Stimulated activated CD8-positive, alpha-beta memory T cell treated with anti-CD3 and anti-CD28 coated beads, Interleukin-4, amount 100 ng/mL, for 1 hour (primary cell): ENCODE data around the gene PTPN1.

Experiments used
- DNase-seq, 2 donors: peaks; one replicate each; pipeline ENCODE4 v3.0.0-alpha.2; 2020; ENCODE audit warnings: low read depth in 2 of 2, low spot score in 1 of 2

Gene PTPN1

DNA sequence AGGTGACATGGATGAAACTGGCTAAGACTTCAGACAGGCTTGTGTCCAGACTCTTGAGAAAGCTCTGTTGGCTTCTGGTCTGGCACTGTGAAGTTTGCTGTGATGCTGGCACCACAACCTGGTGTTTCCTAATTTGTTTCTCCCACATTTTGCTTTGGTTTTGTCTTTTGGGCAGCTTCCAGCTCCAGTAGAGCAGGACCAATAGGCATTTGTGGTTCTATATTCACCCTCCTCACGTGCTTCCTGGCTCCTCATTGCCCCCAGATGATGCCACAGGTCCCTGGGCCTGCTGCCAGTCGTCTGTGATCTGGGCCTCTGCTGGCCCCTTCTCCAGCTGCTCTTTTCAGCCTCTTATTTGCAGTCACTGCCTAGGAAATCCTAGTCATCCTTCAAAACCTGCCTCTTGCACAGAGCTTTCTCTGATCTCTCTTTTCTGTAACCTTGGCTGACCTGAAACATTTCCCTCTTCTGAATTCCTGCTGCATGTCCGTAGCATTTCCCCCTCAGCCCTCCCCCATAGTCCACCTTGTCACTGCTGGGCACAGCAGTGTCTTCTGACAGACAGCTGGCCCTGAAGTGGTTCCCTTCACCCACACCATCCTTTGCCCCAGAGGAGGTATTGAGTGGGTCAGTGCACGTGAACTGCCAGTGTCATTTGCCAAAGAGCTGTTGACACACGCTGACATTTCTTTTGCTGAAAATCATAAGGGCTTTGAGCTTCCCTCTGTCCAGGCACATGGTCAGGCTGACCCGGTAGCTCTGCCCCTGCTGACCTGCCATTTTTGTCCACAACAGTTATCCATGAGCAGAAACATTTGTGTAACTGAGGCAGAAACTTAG lies 63.0 kb downstream of the PTPN1 start:
- DNase-seq, result no peak

- DNase-seq, result no peak
These were observed 63.9 kb downstream of the PTPN1 start for GRCh38 chr20:50574108-50574507.

DNA sequence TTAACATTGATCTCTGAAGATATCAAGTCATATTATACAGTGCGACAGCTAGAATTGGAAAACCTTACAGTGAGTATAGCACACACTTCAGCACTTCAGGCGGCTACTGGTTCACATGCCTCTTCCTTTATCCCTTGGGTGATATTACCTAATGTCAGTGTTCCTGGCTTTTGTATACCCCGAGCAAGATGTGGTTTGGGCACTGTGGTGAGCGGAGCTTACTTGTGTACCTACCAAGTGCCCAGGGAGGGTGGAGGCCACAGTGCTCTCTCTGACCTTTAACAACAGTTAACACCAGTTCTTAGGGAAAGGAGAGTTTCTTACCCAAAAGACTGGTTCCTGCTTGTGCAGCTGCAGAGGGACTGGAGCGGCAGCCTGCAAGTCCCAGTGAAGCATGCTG lies 64.4 kb downstream of the PTPN1 start:
- no peak for DNase-seq

- DNase-seq, result peak in 1 of 2 donors; percentile 33
These were observed 65.9 kb downstream of the PTPN1 start for GRCh38 chr20:50575865-50576720.

DNA sequence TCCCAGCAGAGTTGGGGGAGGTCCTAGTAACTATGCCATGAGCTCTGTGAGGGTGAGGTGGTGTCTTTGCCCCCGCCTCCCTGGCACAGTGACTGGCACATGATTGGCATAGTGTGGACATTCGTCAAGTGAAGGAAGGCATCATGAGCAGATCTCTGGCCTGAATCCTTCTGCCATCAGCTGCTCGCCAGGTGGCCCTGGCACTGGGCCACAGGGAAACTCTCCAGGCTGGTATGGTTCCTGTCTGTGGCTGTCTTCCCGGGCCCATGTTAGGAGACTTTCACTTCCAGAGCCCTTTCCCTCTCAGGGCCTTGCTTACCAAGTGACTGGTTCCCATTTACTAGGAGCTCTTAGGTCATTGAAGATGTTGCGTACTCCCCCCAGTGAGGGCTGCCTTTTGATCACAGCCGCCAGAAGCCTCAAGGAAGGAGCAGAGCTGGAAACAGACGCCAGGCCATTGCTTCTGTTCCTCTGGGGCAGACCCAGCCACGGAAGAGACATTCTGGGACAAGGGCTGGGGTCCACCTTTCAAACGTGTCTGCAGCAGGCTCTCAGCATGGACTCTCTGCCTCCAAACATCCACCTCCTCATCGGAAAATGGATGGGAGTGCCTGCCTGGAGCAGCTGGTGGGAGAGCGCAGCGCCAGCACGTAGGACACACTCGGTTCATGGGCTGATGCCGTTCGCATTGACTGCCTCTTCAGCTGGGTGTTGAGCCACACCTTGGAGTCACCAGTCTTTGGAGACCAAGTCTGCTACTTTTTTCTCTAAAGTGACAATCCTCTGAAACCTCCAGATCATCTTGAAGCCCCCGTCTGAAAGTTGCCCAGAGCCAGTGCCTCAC lies 67.2 kb downstream of the PTPN1 start:
- no peak for DNase-seq

- no peak for DNase-seq
These were observed 68.0 kb downstream of the PTPN1 start for GRCh38 chr20:50578061-50578777.

GRCh38 chr20:50578778-50579165 lies 68.6 kb downstream of the PTPN1 start:
- DNase-seq, result no peak

- no peak for DNase-seq
These were observed 69.3 kb downstream of the PTPN1 start for GRCh38 chr20:50579511-50579910.

DNA sequence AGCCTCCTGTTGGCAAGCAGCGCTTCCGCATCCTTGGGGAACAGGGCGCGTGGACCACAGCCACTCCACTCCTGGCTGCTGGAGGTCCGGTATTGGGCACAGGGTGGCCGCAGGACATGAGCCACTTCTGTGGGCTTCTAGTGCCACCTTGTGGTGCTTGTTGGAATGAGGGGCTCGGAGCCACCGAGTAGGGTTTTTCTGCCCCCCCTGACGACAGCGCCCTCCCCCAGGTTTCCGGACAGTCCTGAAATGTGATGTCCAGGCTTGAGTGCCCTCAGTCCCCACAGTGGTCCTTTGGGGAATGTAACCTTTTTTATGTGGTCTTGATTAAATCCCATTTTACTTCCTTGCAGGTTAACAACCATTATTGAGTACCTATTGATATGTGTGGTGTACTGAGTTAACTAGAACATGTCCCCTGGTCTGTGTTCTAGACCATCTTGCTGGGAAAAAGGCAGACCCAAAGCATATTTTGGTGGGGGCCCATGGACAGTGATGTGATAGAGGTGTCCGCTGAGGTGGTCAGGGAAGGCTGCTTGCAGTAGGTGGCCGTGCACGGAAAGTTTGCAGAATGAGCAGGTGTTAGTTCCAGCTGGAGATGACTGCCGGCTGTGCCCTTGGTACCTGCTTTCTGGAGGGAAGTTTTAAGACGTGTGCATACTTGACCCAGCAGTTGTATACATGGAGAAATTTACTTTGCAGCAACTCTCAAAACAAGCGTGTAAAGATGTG lies 70.0 kb downstream of the PTPN1 start:
- DNase-seq, result peak in 1 of 2 donors; percentile 6

DNA sequence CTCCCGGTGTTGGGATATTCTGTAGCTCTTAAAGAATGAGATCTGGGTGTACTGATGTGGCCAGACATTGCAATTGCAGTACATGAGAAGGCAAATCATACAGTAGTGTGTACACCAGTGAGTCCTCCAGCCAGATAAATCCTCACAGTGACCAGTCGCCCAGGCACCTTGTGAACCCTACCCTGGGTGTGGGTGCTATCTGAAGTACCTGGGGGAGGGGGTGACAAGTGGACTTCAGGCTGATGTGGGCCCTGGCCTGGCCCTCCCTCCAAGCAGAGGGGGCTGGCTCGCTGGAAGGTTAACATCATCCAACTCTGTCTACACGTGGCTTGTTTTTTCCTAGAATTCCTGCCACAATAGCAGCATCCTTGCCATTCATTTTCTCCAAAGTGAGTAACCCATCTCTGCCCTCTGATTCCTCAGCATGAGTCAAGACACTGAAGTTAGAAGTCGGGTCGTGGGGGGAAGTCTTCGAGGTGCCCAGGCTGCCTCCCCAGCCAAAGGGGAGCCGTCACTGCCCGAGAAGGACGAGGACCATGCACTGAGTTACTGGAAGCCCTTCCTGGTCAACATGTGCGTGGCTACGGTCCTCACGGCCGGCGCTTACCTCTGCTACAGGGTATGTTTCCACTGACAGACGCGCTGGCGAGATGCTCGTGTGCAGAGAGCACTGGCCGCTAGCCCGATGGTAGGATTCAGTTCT lies 70.8 kb downstream of the PTPN1 start:
- DNase-seq, result no peak

GRCh38 chr20:50582092-50582491 lies 71.9 kb downstream of the PTPN1 start:
- DNase-seq, result no peak

DNA sequence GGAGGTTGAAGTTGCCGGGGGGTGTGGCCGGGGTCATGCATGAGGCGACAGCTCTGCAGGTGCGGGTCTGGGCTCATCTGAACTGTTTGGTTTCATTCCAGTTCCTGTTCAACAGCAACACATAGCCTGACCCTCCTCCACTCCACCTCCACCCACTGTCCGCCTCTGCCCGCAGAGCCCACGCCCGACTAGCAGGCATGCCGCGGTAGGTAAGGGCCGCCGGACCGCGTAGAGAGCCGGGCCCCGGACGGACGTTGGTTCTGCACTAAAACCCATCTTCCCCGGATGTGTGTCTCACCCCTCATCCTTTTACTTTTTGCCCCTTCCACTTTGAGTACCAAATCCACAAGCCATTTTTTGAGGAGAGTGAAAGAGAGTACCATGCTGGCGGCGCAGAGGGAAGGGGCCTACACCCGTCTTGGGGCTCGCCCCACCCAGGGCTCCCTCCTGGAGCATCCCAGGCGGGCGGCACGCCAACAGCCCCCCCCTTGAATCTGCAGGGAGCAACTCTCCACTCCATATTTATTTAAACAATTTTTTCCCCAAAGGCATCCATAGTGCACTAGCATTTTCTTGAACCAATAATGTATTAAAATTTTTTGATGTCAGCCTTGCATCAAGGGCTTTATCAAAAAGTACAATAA lies 72.5 kb downstream of the PTPN1 start:
- no peak for DNase-seq

DNA sequence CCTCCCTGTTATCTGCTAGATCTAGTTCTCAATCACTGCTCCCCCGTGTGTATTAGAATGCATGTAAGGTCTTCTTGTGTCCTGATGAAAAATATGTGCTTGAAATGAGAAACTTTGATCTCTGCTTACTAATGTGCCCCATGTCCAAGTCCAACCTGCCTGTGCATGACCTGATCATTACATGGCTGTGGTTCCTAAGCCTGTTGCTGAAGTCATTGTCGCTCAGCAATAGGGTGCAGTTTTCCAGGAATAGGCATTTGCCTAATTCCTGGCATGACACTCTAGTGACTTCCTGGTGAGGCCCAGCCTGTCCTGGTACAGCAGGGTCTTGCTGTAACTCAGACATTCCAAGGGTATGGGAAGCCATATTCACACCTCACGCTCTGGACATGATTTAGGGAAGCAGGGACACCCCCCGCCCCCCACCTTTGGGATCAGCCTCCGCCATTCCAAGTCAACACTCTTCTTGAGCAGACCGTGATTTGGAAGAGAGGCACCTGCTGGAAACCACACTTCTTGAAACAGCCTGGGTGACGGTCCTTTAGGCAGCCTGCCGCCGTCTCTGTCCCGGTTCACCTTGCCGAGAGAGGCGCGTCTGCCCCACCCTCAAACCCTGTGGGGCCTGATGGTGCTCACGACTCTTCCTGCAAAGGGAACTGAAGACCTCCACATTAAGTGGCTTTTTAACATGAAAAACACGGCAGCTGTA lies 73.4 kb downstream of the PTPN1 start:
- DNase-seq, result no peak

- DNase-seq, result no peak
These were observed 74.5 kb downstream of the PTPN1 start for GRCh38 chr20:50584687-50585086.

DNA sequence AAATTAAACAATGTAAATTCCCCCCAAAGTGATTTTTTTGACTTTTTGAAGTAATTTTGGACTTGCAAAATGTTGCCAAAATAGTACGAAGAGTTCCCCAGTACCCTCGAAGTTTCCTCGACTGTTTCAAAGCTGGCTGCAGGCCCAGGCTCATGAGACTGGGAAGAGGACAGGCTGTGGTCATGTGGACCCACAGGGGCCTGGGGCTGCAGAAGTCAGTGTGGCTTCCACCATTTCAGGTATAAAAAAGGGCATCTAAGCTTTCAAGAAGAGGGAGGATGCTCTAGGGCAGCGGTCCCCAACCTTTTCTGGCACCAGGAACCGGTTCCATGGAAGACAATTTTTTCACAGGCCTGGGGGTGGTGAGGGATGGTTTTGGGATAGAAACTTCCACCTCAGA lies 75.0 kb downstream of the PTPN1 start:
- no peak for DNase-seq

GRCh38 chr20:50585678-50586077 lies 75.5 kb downstream of the PTPN1 start:
- no peak for DNase-seq

DNA sequence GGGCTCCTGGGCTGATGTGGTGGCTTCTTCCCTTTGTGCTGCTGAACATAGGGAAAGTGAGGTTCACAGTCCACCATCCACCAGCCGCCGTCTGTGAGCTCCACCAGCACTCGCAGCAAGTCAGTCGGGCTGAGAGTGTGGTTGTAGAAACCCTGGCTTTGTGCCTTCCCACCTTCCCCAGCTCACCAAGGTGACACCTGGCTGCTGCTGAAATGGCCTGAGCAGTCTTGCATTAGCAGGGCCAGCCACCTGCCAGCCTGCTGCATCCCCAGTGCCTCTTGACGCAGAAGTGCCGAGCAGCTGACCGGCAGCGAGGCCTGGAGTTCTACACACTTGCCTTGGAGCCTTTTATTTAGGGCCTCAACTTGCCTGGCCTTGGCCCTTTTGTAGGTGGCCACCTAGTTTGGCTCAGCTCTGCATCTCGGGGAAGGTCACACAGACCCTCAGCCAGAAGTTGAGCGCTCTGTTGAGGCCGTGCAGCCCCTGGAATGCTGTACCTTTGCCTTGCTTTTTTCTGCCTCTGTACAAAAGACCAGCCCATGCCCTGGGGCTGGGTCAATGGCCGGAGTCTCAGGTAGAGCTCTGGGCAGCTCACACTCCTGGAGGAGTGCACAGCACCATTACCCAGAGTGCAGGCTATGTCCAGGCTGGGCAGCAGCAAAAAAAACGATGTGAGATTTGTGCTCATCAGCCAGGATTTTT lies 76.5 kb downstream of the PTPN1 start:
- DNase-seq, result no peak
